IPS-15b (cell line): ENCODE results near the gene ALG11.

ENCODE experiments used
- H3K27me3 ChIP-seq: one replicate; pipeline ENCODE4 v1.6.1; 2013; ENCODE audit warnings: low read length; ENCODE audit not compliant: control insufficient read depth, insufficient read depth
- H3K36me3 ChIP-seq: one replicate; pipeline ENCODE4 v1.6.1; 2013; ENCODE audit warnings: low read length; ENCODE audit not compliant: control insufficient read depth, insufficient read depth
- H3K4me1 ChIP-seq: one replicate; pipeline ENCODE4 v1.6.1; 2013; ENCODE audit warnings: mild to moderate bottlenecking, low read length; ENCODE audit not compliant: control insufficient read depth, insufficient read depth
- H3K4me3 ChIP-seq: one replicate; pipeline ENCODE4 v1.5.1; 2013; ENCODE audit warnings: low read depth, low read length
- H3K9ac ChIP-seq: one replicate; pipeline ENCODE4 v1.6.1; 2013; ENCODE audit warnings: low read depth, mild to moderate bottlenecking, low read length
- H3K9me3 ChIP-seq: one replicate; pipeline ENCODE4 v1.6.1; 2013; ENCODE audit warnings: mild to moderate bottlenecking, low read length; ENCODE audit not compliant: control insufficient read depth, insufficient read depth

ALG11 gene

DNA sequence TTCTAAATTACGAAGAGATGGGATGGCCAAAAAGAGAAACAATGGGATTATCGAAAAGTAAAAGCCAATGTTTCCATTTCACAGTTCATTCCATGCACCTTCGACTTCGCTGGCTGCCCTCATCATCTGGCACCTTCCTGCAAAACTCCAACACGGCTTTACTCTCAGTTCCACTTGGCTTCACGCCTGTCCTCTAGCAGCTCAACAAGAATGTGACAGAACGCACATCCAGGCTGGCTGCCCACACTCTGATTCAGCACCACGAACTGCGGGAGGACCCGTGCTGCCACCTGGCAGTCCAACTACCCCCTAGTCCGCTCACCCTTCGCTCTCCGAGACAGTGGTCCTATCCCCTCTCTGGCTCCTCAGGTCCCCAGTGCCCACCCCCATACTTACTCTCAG is 12.7 kb upstream of the ALG11 start:
- peaks cover 21% of the 10 kb centered on the region for H3K4me1 ChIP-seq
- no peak overlapping the region for H3K4me3 ChIP-seq
- no peak overlapping the region for H3K9ac ChIP-seq
- no peaks in the 10 kb centered on the region for H3K36me3 ChIP-seq
- H3K9me3 ChIP-seq: no peaks in the 10 kb centered on the region
- no peaks in the 10 kb centered on the region for H3K27me3 ChIP-seq

DNA sequence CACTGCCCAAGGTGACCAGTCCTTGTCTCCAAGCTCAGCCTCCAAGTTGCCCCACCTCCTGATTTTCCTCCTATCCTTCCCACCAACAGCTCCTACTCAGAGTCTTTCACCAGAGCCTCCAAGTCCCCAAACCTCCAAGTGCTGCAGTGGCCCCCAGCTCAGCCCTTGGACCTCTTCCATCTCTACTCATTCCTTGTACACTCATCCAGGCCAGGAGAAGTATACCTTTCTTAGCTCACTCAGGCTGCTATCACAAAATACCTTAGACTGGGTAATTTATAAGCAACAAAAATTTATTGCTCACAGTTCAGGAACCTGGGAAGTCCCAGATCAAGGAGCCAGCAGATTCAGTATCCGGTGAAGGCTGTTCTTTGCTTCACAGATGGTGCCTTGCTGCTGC is 12.3 kb upstream of the ALG11 start:
- no peaks in the 10 kb centered on the region for H3K9me3 ChIP-seq
- no peaks in the 10 kb centered on the region for H3K27me3 ChIP-seq
- H3K4me1 ChIP-seq: peaks cover 21% of the 10 kb centered on the region
- no peak overlapping the region for H3K9ac ChIP-seq
- H3K4me3 ChIP-seq: no peak overlapping the region
- no peaks in the 10 kb centered on the region for H3K36me3 ChIP-seq

DNA sequence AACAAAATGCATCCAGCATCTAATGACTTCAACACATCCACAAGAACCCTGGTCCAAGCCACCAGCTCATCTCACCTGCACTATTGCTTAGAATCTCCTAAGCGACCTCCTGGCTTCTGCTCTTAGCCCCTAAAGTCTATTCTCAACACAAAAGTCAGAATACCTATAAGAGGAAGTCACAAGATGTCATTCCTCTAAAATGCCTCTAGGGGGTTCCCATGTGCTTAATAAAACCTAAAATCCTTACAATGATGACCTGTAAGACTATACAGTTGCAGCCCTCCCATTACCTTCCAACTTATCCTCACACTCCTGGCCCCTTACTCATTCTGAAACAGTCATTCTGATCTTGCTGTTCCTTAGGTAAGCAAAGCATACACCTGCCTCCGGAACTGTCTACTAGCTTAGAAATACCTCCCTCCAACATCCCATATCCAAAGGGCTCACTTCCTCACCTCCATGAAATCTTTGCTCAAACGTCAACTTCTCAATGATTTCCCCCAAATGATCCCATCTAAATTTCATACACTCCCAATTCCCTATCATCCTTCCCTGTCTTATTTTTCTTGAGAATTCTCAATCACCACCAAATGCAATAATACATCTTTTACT is 11.0 kb upstream of the ALG11 start:
- Histone ChIP-seq H3K36me3 (no peaks in the 10 kb centered on the region), H3K27me3 (no peaks in the 10 kb centered on the region), H3K4me1 (peaks cover 17% of the 10 kb centered on the region), H3K4me3 (no peak overlapping the region), H3K9me3 (no peaks in the 10 kb centered on the region), H3K9ac (no peak overlapping the region)

DNA sequence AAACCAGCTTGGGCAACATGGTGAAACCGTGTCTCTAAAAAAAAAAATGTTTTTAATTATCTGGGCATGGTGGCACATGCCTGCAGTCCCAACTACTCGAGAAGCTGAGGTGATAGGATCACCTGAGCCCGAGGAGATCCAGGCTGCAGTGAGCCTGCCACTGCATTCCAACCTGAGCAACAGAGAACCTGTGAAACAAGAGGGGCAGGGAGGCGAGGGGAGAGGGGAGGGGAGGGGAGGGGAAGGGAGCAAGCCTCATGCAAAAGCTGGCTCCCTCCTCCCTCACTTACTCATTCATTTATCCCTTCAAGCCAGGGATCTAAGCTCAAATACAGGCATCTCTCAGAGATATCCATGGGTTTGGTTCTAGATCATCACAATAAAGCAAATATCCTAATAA is 9.8 kb upstream of the ALG11 start:
- Histone ChIP-seq H3K9me3 (no peaks in the 10 kb centered on the region), H3K4me1 (peaks cover 17% of the 10 kb centered on the region), H3K9ac (no peak overlapping the region), H3K4me3 (no peak overlapping the region), H3K27me3 (no peaks in the 10 kb centered on the region), H3K36me3 (no peaks in the 10 kb centered on the region)

DNA sequence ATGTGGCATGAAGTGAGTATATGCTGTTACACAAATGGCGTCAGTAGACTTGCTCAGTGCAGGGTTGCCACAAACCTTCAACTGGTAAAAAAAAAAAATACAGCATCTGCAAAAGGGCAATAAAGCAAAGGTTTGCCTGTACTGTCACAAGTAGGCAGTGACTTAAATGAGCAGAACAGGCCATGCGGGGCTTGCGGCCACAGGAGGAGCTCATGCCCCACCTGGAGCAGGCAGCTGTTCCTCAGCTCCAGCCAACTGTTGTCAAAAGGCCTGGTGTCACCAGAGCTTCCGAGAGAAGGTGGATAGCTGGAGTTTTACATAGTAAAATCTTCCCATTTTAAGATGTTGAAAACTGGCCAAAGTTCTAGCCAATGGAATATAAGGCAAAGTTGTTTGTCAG is 8.7 kb upstream of the ALG11 start:
- Histone ChIP-seq H3K9me3 (no peaks in the 10 kb centered on the region), H3K4me3 (no peak overlapping the region), H3K27me3 (no peaks in the 10 kb centered on the region), H3K36me3 (no peaks in the 10 kb centered on the region), H3K4me1 (peaks cover 6% of the 10 kb centered on the region), H3K9ac (no peak overlapping the region)

DNA sequence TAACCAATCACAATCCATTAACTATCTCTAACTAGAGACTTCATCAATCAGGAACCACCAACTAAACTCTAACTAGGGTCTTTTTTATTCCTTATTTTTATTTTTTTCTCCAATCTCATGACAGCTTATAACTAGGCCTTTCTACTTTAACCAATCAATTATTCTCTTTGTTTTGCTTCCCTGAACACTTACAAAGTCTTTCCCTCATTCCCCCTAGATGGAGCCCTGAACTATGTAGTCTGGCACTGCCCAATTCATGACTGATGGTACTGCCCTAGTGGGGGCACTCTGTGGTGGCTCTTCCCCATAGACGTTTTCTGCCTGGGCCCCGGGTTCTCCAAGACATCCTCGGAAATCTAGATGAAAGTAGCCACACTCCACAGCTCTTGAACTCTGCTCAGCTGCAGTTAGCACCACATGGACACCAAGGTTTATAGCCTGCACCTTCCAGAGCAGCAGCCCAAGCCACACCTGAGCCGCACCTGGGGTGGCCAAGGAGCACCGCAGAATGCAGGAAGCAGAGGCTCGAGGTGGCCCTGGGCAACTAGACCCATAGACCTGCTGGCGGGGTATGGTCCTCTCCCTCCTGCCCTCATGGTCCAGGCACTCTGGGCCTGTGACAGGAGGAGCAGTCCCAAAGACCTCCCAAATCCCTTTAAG is 7.6 kb upstream of the ALG11 start:
- Histone ChIP-seq H3K9ac (no peak overlapping the region), H3K4me3 (no peak overlapping the region)

DNA sequence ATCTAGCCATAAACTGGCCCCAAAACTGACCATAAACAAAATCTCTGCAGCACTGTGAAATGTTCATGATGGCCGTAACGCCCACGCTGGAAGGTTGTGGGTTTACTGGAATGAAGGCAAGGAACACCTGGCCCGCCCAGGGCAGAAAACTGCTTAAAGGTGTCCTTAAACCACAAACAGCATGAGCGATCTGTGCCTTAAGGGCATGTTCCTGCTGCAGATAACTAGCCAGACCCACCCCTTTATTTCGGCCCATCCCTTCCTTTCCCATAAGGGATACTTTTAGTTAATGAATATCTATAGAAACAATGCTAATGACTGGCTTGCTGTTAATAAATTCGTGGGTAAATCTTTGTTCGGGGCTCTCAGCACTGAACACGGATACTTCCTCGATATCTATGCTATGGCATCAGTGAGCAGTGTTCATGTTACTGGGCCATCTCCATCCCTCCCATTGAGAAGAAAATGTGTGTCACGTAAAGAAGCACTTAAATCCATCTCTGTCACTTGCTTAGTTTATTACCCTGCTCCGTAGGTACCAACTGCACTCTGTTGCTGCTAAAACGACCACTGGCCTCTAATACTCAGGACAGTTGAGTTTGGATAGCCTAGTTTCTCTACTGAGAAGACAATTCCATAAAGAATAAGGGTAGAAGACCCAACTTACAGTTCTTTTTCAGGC is 6.2 kb upstream of the ALG11 start:
- Histone ChIP-seq H3K4me1 (peaks cover 2% of the 10 kb centered on the region), H3K27me3 (peaks cover 18% of the 10 kb centered on the region), H3K4me3 (no peak overlapping the region), H3K9me3 (no peaks in the 10 kb centered on the region), H3K9ac (no peak overlapping the region), H3K36me3 (no peaks in the 10 kb centered on the region)

More for the DNA sequence above, 7.6 kb upstream of the ALG11 start:
- Histone ChIP-seq H3K27me3 (peaks cover 5% of the 10 kb centered on the region), H3K36me3 (no peaks in the 10 kb centered on the region), H3K9me3 (no peaks in the 10 kb centered on the region), H3K4me1 (no peaks in the 10 kb centered on the region)

DNA sequence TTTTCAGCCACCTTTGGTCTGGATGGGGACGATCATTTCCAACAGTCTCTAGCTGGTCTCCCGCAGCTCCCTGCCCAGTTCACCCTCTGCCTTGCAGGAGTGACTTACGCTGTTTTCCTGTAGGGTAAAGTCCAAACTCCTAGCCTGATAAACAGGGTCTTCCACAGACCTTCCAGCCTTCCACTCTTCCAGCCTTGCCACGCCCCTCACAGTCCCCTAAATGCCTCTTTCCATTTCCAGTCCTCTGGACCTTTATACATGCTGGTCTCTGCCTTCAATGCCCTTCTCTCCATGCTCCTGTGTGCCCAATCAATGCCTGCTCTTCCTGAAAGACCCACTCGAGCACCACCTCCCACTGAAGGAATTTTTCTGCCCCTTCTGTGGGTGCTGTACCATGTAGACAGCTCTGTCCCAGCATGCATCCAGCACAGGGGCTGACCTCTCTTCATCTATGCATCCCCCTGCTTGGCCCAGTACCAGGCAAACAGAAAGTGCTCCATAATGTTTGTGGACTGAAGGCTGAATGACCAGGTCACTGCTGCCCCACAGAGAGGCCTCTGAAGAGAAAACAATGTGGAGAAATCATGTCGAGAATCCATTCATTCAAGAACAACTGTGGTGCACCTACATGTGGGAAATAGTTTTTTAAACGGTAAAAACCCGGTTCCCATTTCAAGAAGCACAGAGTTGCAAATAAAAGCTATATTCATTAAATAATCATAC is 5.5 kb upstream of the ALG11 start:
- H3K27me3 ChIP-seq: peaks cover 21% of the 10 kb centered on the region

DNA sequence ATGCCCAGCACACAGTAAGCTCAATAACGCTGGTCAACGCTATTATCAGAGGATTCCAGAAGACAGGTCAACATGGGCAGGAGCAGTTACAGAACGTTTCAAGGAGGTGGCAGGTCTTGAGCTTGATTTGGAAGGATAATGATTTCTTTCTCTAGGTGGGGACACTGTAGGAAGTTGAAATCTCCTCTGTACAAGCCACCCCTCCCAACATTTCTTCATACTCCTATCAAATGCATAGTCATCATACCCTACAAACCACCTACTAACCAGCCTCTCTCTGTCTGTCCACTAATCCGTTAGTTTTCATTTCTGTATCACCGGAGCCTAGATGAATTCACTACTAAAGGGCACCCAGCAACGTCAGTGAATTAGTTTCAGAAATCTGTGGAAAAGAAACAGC is 2.3 kb upstream of the ALG11 start:
- peaks cover 2% of the 10 kb centered on the region for H3K4me1 ChIP-seq
- no peaks in the 10 kb centered on the region for H3K36me3 ChIP-seq
- no peaks in the 10 kb centered on the region for H3K9me3 ChIP-seq
- H3K27me3 ChIP-seq: peaks cover 21% of the 10 kb centered on the region
- no peak overlapping the region for H3K4me3 ChIP-seq
- no peak overlapping the region for H3K9ac ChIP-seq

More for the DNA sequence above, 5.5 kb upstream of the ALG11 start:
- Histone ChIP-seq H3K36me3 (no peaks in the 10 kb centered on the region), H3K9ac (no peak overlapping the region), H3K4me1 (peaks cover 2% of the 10 kb centered on the region), H3K9me3 (no peaks in the 10 kb centered on the region), H3K4me3 (no peak overlapping the region)

DNA sequence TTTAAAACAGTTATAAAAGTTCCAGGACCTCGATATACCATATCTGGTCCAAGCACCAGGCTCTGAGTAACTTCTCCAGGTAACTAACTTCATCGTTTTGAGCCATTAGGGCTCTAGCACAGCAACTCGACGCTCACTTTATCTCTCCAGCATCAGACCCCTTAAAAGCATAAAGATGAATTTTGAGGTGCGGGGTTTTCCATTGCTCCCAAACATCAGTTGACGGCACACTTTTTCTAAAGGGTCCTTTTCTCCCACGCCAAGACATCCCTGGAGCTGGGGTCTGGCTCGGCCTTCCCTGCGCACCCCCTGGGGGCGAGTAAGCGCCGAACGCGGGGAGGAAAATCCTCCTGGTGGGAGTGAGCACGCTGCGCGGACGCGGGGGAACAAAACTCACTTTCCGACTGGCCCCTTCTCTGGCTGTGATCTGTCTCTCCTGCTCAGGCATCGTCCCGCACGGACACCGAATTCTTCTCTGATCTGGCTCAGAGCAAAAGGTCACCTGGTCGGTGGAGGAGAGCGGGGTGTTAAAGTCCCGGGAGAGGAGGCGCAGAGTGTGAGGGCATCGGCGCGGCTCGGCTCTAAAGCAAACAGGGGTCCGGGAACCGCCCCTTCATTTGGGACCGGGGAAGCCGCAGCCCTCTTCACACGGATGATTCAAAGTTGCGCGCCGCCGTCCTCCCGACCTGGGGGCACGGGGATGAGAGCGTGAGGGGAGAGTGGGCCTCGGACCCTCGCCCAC is 1.1 kb upstream of the ALG11 start, which contains the start of gene ATP7B:
Gene ATP7B, minus strand, starts transcription at position 561 of the 742 bp plus-strand sequence. Its CDS starts 113 bp downstream, at position 448.
- Histone ChIP-seq H3K9me3 (no peaks in the 10 kb centered on the region), H3K36me3 (no peaks in the 10 kb centered on the region), H3K27me3 (peaks cover 21% of the 10 kb centered on the region), H3K4me3 (peak within 1 kb of the TSS; percentile 95), H3K9ac (peak within 1 kb of the TSS; percentile 87), H3K4me1 (peaks cover 2% of the 10 kb centered on the region)

DNA sequence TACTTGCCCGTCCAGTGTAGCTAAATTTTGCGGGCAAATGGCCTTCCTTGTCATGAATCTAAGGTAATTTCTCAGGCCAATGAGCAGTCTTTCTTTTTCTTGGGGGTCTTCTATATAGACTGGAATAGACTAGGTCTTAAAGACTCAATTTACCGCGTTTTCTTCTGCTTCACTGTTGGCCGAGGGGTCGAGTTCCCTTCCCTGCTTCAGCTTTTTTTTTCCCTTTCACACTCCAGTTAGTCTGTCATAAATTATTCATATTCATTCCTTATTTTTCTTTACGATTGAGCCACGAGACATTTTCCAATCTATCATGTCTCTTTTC is 276 bp downstream of the ALG11 start:
- peak overlapping the region; percentile 87 for H3K9ac ChIP-seq
- H3K27me3 ChIP-seq: peaks cover 21% of the 10 kb centered on the region
- peaks cover 2% of the 10 kb centered on the region for H3K4me1 ChIP-seq
- H3K4me3 ChIP-seq: peak overlapping the region; percentile 95
- H3K36me3 ChIP-seq: peaks cover 3% of the 10 kb centered on the region
- H3K9me3 ChIP-seq: no peaks in the 10 kb centered on the region
